A673 (cell line): ENCODE data around the gene GPR15. TPM values are rescaled to one million over a fixed set of nuclear protein-coding genes. Genes with fewer than 3 reads are reported as not detected.

ENCODE experiments used
- BruUV-seq: library from RNA; stranded (reverse); fragments of 400-500 nt; replicated peaks from 2 replicates; lab custom pipeline; 2021; lab: Mats Ljungman, UMichigan
- CTCF ChIA-PET: fragments of 300-600 bp; sonication (Branson Sonifier 250); formaldehyde crosslinking; loops from one replicate; lab custom pipeline; 2022; ENCODE audit warnings: antibody characterized with exemption; lab: Charles Lee
- POLR2A ChIA-PET: fragments of 300-600 bp; sonication (Branson Sonifier 250); formaldehyde crosslinking; loops from one replicate; lab custom pipeline; 2022; ENCODE audit warnings: antibody characterized with exemption; ENCODE audit not compliant: low non-redundant PET; lab: Charles Lee
- DNase-seq: peaks from one replicate; pipeline ENCODE4 v3.0.0-alpha.2; 2015; ENCODE audit warnings: low spot score
- H3K27ac ChIP-seq: fragments of 200-600 bp; sonication (generic); 2 replicates; pipeline ENCODE4 v1.5.1; 2016; ENCODE audit warnings: mixed run types, low read depth, mild to moderate bottlenecking, mixed read lengths, antibody characterized with exemption, low read length; ENCODE audit not compliant: poor library complexity, severe bottlenecking
- H3K27me3 ChIP-seq: fragments of 200-600 bp; sonication (generic); replicated peaks from 2 replicates; pipeline ENCODE4 v1.6.1; 2017; ENCODE audit warnings: mixed run types, low read depth, mild to moderate bottlenecking, mixed read lengths, antibody characterized with exemption, low read length; ENCODE audit not compliant: insufficient read depth, poor library complexity
- H3K36me3 ChIP-seq: fragments of 200-600 bp; sonication (generic); 2 replicates; pipeline ENCODE4 v1.6.1; 2016; ENCODE audit warnings: mixed run types, mild to moderate bottlenecking, mixed read lengths, antibody characterized with exemption, low read length; ENCODE audit not compliant: insufficient read depth, poor library complexity, severe bottlenecking
- H3K4me1 ChIP-seq: fragments of 200-600 bp; sonication (generic); 2 replicates; pipeline ENCODE4 v1.6.1; 2017; ENCODE audit warnings: mixed run types, mild to moderate bottlenecking, mixed read lengths, antibody characterized with exemption, low read length; ENCODE audit not compliant: insufficient read depth, poor library complexity, severe bottlenecking
- H3K4me3 ChIP-seq: fragments of 200-600 bp; sonication (generic); 2 replicates; pipeline ENCODE4 v1.5.1; 2016; ENCODE audit warnings: low read depth, mixed run types, mild to moderate bottlenecking, mixed read lengths, low read length; ENCODE audit not compliant: poor library complexity, severe bottlenecking
- H3K9me3 ChIP-seq: fragments of 200-600 bp; sonication (generic); 2 replicates; pipeline ENCODE4 v1.6.1; 2016; ENCODE audit warnings: mixed run types, low read depth, mild to moderate bottlenecking, mixed read lengths, antibody characterized with exemption, low read length; ENCODE audit not compliant: poor library complexity, severe bottlenecking
- CTCF ChIP-seq: fragments of 300-800, 200-600 bp; sonication (generic); conservative IDR thresholded peaks from 2 replicates; pipeline ENCODE4 v1.5.1; 2017; ENCODE audit warnings: low read depth, mild to moderate bottlenecking, antibody characterized with exemption, low read length, moderate library complexity, mixed read lengths
- EZH2 ChIP-seq: fragments of 200-600 bp; sonication (generic); IDR thresholded peaks from 2 replicates; pipeline ENCODE4 v1.6.1; 2017; ENCODE audit warnings: borderline replicate concordance, low read depth, mild to moderate bottlenecking, mixed read lengths, antibody characterized with exemption, low read length; ENCODE audit not compliant: poor library complexity, severe bottlenecking
- intact Hi-C: fragments of 100-400 bp; cut with micrococcal nuclease; formaldehyde crosslinking; loops from one replicate; pipeline ENCODE4 v1.10.0; 2022; ENCODE audit not compliant: unreplicated experiment
- total RNA-seq: library from RNA; stranded (reverse); gene quantifications from 2 replicates; pipeline ENCODE4 v1.2.3, GENCODE V29; 2021

GPR15 gene
- total RNA-seq, 1 experiment from 2014 or later: not detected

- intact Hi-C loops: no loop called here
- POLR2A ChIA-PET: no interaction called here
Observed at GRCh38 chr3:98548544-98548943, 16.8 kb downstream of the GPR15 start.

GRCh38 chr3:98550833-98551232 lies 19.1 kb downstream of the GPR15 start:
- H3K4me3 ChIP-seq: no peak overlapping the region
- no peak for DNase-seq
- intact Hi-C loops: no loop called here
- BruUV-seq: no TSS peak
- ChIA-PET CTCF (no interaction called here), POLR2A (no interaction called here)
- H3K27me3 ChIP-seq: peaks cover 55% of the 10 kb centered on the region
- no peaks in the 10 kb centered on the region for H3K36me3 ChIP-seq
- no peak for TF ChIP-seq CTCF
- no peak for TF ChIP-seq EZH2
- no peak overlapping the region for H3K27ac ChIP-seq
- H3K4me1 ChIP-seq: no peaks in the 10 kb centered on the region
- no peaks in the 10 kb centered on the region for H3K9me3 ChIP-seq

More at GRCh38 chr3:98548544-98548943, 16.8 kb downstream of the GPR15 start:
- BruUV-seq: no TSS peak
- H3K27me3 ChIP-seq: peaks cover 57% of the 10 kb centered on the region
- no peak for DNase-seq
- CTCF ChIA-PET: no interaction called here
- H3K27ac ChIP-seq: no peak overlapping the region
- H3K4me3 ChIP-seq: no peak overlapping the region
- TF ChIP-seq CTCF: no peak
- TF ChIP-seq EZH2: no peak
- no peaks in the 10 kb centered on the region for H3K4me1 ChIP-seq
- no peaks in the 10 kb centered on the region for H3K9me3 ChIP-seq
- H3K36me3 ChIP-seq: no peaks in the 10 kb centered on the region

GRCh38 chr3:98551236-98551635 lies 19.5 kb downstream of the GPR15 start:
- ChIA-PET CTCF (no interaction called here), POLR2A (no interaction called here)
- Histone ChIP-seq H3K27me3 (peaks cover 56% of the 10 kb centered on the region), H3K36me3 (no peaks in the 10 kb centered on the region), H3K4me1 (no peaks in the 10 kb centered on the region), H3K9me3 (no peaks in the 10 kb centered on the region), H3K27ac (no peak overlapping the region), H3K4me3 (no peak overlapping the region)
- TF ChIP-seq CTCF (no peak), EZH2 (no peak)
- intact Hi-C loops: no loop called here
- DNase-seq: no peak
- no TSS peak for BruUV-seq
